Measurements from ENCODE around the gene TRPM3.

Gene TRPM3

GRCh38 chr9:70987986-70988385 is 133.4 kb downstream of the TRPM3 start:
- no peak for ATAC-seq
- TF ChIP-seq OSR1 (CRISPR knock-in tag; IDR thresholded peaks at IDR 0.05) = no peak
- TF ChIP-seq GLIS3 (CRISPR knock-in tag; IDR thresholded peaks at IDR 0.05) = no peak
- TF ChIP-seq RARB (CRISPR knock-in tag; IDR thresholded peaks at IDR 0.05) = no peak
- TF ChIP-seq ARNTL (CRISPR knock-in tag; IDR thresholded peaks at IDR 0.05; ENCODE audit: borderline replicate concordance, low read depth) = no peak
- TF ChIP-seq TSHZ2 (CRISPR knock-in tag; IDR thresholded peaks at IDR 0.05) = no peak
- no peak for TF ChIP-seq ZNF565 (CRISPR knock-in tag; conservative IDR thresholded peaks at IDR 0.05; ENCODE audit: low read depth)
- no peak for TF ChIP-seq ESRRG (CRISPR knock-in tag; IDR thresholded peaks at IDR 0.05)
- no peak for TF ChIP-seq SNAI2 (CRISPR knock-in tag; IDR thresholded peaks at IDR 0.05)
- TF ChIP-seq CSRNP3 (CRISPR knock-in tag; IDR thresholded peaks at IDR 0.05) = no peak
- no peak for TF ChIP-seq CREB5 (CRISPR knock-in tag; IDR thresholded peaks at IDR 0.05; ENCODE audit: low read depth)
- no peak for TF ChIP-seq PPARA (CRISPR knock-in tag; IDR thresholded peaks at IDR 0.05; ENCODE audit: borderline replicate concordance)

GRCh38 chr9:70986984-70987383 is 134.4 kb downstream of the TRPM3 start:
- no peak for ATAC-seq

GRCh38 chr9:70983723-70984295 is 137.6 kb downstream of the TRPM3 start:
- ATAC-seq = no peak
- no peak for TF ChIP-seq TCF4 (CRISPR knock-in tag; IDR thresholded peaks at IDR 0.05; ENCODE audit: borderline replicate concordance)
- TF ChIP-seq RARB (CRISPR knock-in tag; IDR thresholded peaks at IDR 0.05) = no peak
- no peak for TF ChIP-seq OSR1 (CRISPR knock-in tag; IDR thresholded peaks at IDR 0.05)
- no peak for TF ChIP-seq ZNF565 (CRISPR knock-in tag; conservative IDR thresholded peaks at IDR 0.05; ENCODE audit: low read depth)
- no peak for TF ChIP-seq GLIS3 (CRISPR knock-in tag; IDR thresholded peaks at IDR 0.05)
- no peak for TF ChIP-seq CSRNP3 (CRISPR knock-in tag; IDR thresholded peaks at IDR 0.05)
- no peak for TF ChIP-seq PPARA (CRISPR knock-in tag; IDR thresholded peaks at IDR 0.05; ENCODE audit: borderline replicate concordance)
- no peak for TF ChIP-seq ESRRG (CRISPR knock-in tag; IDR thresholded peaks at IDR 0.05)
- TF ChIP-seq ARNTL (CRISPR knock-in tag; IDR thresholded peaks at IDR 0.05; ENCODE audit: borderline replicate concordance, low read depth) = no peak
- no peak for TF ChIP-seq PATZ1 (CRISPR knock-in tag; IDR thresholded peaks at IDR 0.05; ENCODE audit: borderline replicate concordance)
- TF ChIP-seq BACH2 (CRISPR knock-in tag; IDR thresholded peaks at IDR 0.05; ENCODE audit: borderline replicate concordance) = no peak
- no peak for TF ChIP-seq ISL1 (CRISPR knock-in tag; IDR thresholded peaks at IDR 0.05)
- TF ChIP-seq TSHZ2 (CRISPR knock-in tag; IDR thresholded peaks at IDR 0.05) = no peak
- no peak for TF ChIP-seq CREB5 (CRISPR knock-in tag; IDR thresholded peaks at IDR 0.05; ENCODE audit: low read depth)
- TF ChIP-seq CSDC2 (CRISPR knock-in tag; IDR thresholded peaks at IDR 0.05) = no peak

More at GRCh38 chr9:70986984-70987383, 134.4 kb downstream of the TRPM3 start:
- no peak for TF ChIP-seq ESRRG (CRISPR knock-in tag; IDR thresholded peaks at IDR 0.05)
- no peak for TF ChIP-seq ZNF565 (CRISPR knock-in tag; conservative IDR thresholded peaks at IDR 0.05; ENCODE audit: low read depth)
- TF ChIP-seq POU6F1 (CRISPR knock-in tag; IDR thresholded peaks at IDR 0.05; ENCODE audit: borderline replicate concordance, low read depth) = no peak
- no peak for TF ChIP-seq TOX (CRISPR knock-in tag; IDR thresholded peaks at IDR 0.05; ENCODE audit: borderline replicate concordance)
- no peak for TF ChIP-seq OSR1 (CRISPR knock-in tag; IDR thresholded peaks at IDR 0.05)
- no peak for TF ChIP-seq ZC3H10 (CRISPR knock-in tag; IDR thresholded peaks at IDR 0.05)

Data from SK-N-SH treated with all-trans-retinoic acid at 6 μM for 48 hours (cell line).